ENCODE data around the gene AKR1B1.

The AKR1B1 gene

GRCh38 chr7:134431815-134432214, 27.1 kb downstream of the AKR1B1 start:
- TF ChIP-seq GATA1 (IDR thresholded peaks at IDR 0.05; ENCODE audit: low read depth, low read length) (no peak), POLR2A (IDR thresholded peaks at IDR 0.05; ENCODE audit: low read length) (no peak)

DNA sequence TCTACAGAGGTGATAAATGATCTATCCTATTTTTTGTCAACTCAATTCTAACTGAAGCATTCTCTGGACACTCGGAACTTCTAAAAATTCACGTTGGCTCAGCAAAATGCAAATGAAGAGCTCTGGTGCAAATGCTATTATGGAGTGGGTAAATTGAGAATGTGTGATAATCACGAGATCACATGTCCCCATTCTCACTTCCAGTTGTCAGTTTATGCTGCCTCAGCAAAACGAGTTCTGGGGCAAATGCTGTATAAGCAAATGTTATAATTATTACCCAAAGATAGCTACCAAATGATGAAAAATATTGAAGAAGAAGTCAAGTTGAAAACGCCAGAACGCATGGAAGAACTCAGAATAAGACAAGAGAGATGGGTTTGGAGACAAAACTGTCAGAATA, 29.4 kb downstream of the AKR1B1 start:
- DNase-seq, result no peak
- TF ChIP-seq GATA1 (IDR thresholded peaks at IDR 0.05; ENCODE audit: low read depth, low read length) (no peak), POLR2A (IDR thresholded peaks at IDR 0.05; ENCODE audit: low read length) (no peak)

More at GRCh38 chr7:134431815-134432214, 27.1 kb downstream of the AKR1B1 start:
- no peak for DNase-seq

DNA sequence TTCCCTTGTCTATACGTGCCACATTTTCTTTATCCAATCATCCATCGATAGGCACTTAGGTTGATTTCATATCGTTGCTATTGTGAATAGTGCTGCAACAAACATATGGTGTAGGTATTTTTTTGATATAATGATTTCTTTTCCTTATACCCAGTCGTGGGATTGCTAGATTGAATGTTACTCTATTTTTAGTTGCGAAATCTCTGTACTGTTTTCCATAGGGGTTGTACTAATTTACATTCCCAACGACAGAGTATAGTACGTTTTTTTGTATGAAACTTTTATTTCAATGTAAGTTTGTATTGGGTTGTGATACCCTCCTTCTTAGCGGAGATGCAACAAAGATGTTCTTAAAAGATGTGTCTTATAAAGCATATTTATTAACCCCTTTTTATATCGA, 30.0 kb downstream of the AKR1B1 start:
- DNase-seq, result no peak
- TF ChIP-seq POLR2A (IDR thresholded peaks at IDR 0.05; ENCODE audit: low read length), result no peak
- no peak for TF ChIP-seq GATA1 (IDR thresholded peaks at IDR 0.05; ENCODE audit: low read depth, low read length)

DNA sequence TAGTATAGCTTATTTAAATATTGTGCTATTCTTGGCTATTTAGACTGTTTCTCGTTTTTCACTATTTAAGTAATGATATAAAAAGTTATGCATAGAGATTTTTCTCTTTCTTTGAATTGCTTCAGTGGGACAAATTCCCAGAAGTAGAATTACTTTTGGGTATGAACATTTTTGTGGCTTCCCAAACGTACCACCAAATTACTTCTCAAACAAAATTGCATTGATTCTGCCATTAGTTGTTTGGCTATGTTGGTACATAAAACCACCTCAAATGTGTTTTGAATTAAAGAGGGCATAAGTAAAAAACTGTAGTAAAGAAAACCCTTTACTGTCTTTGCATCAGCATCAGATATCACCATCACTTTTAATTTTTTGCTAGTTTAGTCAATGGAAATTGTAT, 31.0 kb downstream of the AKR1B1 start:
- DNase-seq, result no peak
- TF ChIP-seq GATA1 (IDR thresholded peaks at IDR 0.05; ENCODE audit: low read depth, low read length) (no peak), POLR2A (IDR thresholded peaks at IDR 0.05; ENCODE audit: low read length) (no peak)

DNA sequence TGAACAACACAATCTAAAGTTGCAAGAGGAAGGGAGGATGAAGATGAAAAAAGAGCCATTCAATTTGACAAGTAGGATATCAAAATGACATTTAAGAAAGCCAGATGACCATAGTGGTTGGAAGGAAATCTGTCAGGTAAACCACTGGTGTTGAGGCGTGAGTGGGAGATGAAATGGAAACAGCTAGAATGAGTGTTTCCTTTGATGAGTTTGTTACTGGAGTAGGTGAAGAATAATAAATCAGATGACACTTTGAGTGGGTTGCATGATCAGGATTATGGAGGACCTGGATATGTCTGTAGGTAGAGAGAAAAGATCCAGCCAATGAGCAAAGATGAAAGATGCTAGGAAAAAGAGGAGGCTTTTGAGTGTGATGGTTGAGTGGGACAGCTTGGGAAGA, 33.1 kb downstream of the AKR1B1 start:
- TF ChIP-seq GATA1 (IDR thresholded peaks at IDR 0.05; ENCODE audit: low read depth, low read length), result no peak
- TF ChIP-seq POLR2A (IDR thresholded peaks at IDR 0.05; ENCODE audit: low read length), result no peak
- DNase-seq, result no peak

GRCh38 chr7:134422638-134423037, 36.3 kb downstream of the AKR1B1 start:
- no peak for DNase-seq
- no peak for TF ChIP-seq POLR2A (IDR thresholded peaks at IDR 0.05; ENCODE audit: low read length)
- no peak for TF ChIP-seq GATA1 (IDR thresholded peaks at IDR 0.05; ENCODE audit: low read depth, low read length)

- no peak for DNase-seq
- TF ChIP-seq GATA1 (IDR thresholded peaks at IDR 0.05; ENCODE audit: low read depth, low read length) (no peak), POLR2A (IDR thresholded peaks at IDR 0.05; ENCODE audit: low read length) (no peak)
These were observed 36.9 kb downstream of the AKR1B1 start for GRCh38 chr7:134422008-134422407.

GRCh38 chr7:134420424-134421125, 38.3 kb downstream of the AKR1B1 start:
- peak; percentile 17 to 56 for DNase-seq
- no peak for TF ChIP-seq GATA1 (IDR thresholded peaks at IDR 0.05; ENCODE audit: low read depth, low read length)
- no peak for TF ChIP-seq POLR2A (IDR thresholded peaks at IDR 0.05; ENCODE audit: low read length)

DNA sequence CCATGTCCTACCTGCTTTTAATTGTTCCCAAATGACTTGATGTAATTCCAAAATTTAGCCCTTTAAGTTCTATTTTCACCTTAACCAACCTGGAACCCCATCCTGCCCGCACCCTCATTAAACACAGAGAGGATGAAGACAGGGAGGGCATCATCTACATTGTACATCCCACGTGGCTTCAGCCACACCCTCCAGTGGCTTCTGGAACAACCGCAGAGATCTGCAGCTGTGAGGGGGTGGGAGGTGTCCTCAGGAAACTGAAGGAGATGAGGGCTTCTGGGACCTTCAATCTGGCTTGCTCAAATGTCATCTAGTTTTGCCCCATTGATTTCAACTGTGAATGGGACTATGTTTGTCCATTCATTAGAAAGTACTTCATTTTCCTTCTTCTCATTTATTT, 39.0 kb downstream of the AKR1B1 start:
- DNase-seq, result no peak
- TF ChIP-seq GATA1 (IDR thresholded peaks at IDR 0.05; ENCODE audit: low read depth, low read length) (no peak), POLR2A (IDR thresholded peaks at IDR 0.05; ENCODE audit: low read length) (no peak)

GRCh38 chr7:134419085-134419484, 39.8 kb downstream of the AKR1B1 start:
- DNase-seq, result no peak
- TF ChIP-seq POLR2A (IDR thresholded peaks at IDR 0.05; ENCODE audit: low read length) (no peak), GATA1 (IDR thresholded peaks at IDR 0.05; ENCODE audit: low read depth, low read length) (no peak)

- TF ChIP-seq GATA1 (IDR thresholded peaks at IDR 0.05; ENCODE audit: low read depth, low read length) (no peak), POLR2A (IDR thresholded peaks at IDR 0.05; ENCODE audit: low read length) (no peak)
These were observed 43.2 kb downstream of the AKR1B1 start for GRCh38 chr7:134415700-134416099.

GRCh38 chr7:134414109-134414508, 44.8 kb downstream of the AKR1B1 start:
- TF ChIP-seq GATA1 (IDR thresholded peaks at IDR 0.05; ENCODE audit: low read depth, low read length) (no peak), POLR2A (IDR thresholded peaks at IDR 0.05; ENCODE audit: low read length) (no peak)

More at GRCh38 chr7:134415700-134416099, 43.2 kb downstream of the AKR1B1 start:
- DNase-seq, result no peak

GRCh38 chr7:134407311-134407710, 51.6 kb downstream of the AKR1B1 start:
- no peak for DNase-seq
- no peak for TF ChIP-seq POLR2A (IDR thresholded peaks at IDR 0.05; ENCODE audit: low read length)
- no peak for TF ChIP-seq GATA1 (IDR thresholded peaks at IDR 0.05; ENCODE audit: low read depth, low read length)

More at GRCh38 chr7:134414109-134414508, 44.8 kb downstream of the AKR1B1 start:
- no peak for DNase-seq

GRCh38 chr7:134406431-134406830, 52.5 kb downstream of the AKR1B1 start:
- no peak for TF ChIP-seq GATA1 (IDR thresholded peaks at IDR 0.05; ENCODE audit: low read depth, low read length)
- TF ChIP-seq POLR2A (IDR thresholded peaks at IDR 0.05; ENCODE audit: low read length), result no peak
- DNase-seq, result no peak

DNA sequence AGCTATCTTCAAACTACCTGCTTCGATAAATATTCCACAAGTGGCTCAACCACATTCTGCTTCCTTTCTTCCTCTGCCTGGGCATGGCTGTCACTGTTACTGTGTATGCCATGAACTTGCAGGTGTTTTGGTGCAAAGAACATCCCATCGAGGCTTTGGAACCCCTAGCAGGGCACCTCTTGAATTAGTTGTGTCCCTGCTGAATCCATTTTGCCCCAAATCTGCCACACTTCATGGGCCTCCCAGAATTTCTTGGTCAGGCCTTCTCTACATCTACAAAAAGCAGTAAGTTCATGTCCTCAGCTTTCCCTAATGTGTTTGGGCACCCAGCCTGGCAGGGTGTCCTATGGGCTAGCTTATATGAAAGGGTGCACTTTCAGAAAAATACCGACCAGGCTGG, 53.6 kb downstream of the AKR1B1 start:
- TF ChIP-seq GATA1 (IDR thresholded peaks at IDR 0.05; ENCODE audit: low read depth, low read length) (no peak), POLR2A (IDR thresholded peaks at IDR 0.05; ENCODE audit: low read length) (no peak)
- no peak for DNase-seq

All from erythroblast (primary cell).